ENCODE data around the gene PARP14. TPM values are rescaled to one million over a fixed set of nuclear protein-coding genes. Genes with fewer than 3 reads are reported as not detected.

PARP14 gene
- total RNA-seq, 1 experiment from 2014 or later, result 46.0 TPM

DNA sequence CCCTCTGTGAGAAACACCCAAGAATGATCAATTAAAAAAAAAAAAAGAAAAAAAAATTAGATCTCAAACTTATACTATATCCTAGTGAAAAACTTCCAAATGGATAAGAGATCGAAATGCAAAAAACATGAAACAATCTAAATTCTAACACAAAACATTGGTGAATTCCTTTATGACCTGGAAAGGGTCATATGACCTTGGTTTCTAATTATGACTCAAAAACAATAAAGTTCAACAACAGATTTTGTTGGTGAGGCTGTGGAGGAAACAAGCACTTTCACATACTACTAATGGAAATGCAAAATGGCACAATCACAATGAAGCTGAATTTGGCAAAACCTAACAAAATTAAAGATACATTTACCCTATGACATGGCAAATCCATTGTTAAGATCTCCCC lies 67.7 kb downstream of the PARP14 start:
- no TSS peak for BruUV-seq (replicated peaks)
- intact Hi-C loops (cut with micrococcal nuclease; ENCODE audit: unreplicated experiment) (no loop called here), in situ Hi-C loops (cut with HindIII; ENCODE audit: low pct_unique_long_range_greater_than_20kb, low sequenced_read_pairs) (no loop called here)
- Histone ChIP-seq H3K27ac (ENCODE audit: low read length) (no peak overlapping the region), H3K4me3 (ENCODE audit: low read depth in 2 of 2, low read length in 2 of 2) (no peak overlapping the region), H3K36me3 (ENCODE audit: control insufficient read depth, insufficient read depth, low read length) (no peaks in the 10 kb centered on the region), H3K27me3 (ENCODE audit: control insufficient read depth, insufficient read depth, low read length) (no peaks in the 10 kb centered on the region), H3K4me1 (ENCODE audit: control insufficient read depth, insufficient read depth, low read length) (no peaks in the 10 kb centered on the region), H3K9me3 (ENCODE audit: control insufficient read depth, insufficient read depth, low read depth, low read length) (no peaks in the 10 kb centered on the region)
- DNase-seq (ENCODE audit: low read depth, low spot score), result no peak
- ChIA-PET CTCF (no interaction called here), POLR2A (no interaction called here)
- ATAC-seq, result no peak
- TF ChIP-seq TCF7L2 (IDR thresholded peaks at IDR 0.05; ENCODE audit: low read depth, low read length) (no peak), REST (IDR thresholded peaks at IDR 0.05; ENCODE audit: insufficient read depth in 1 of 2, low read depth in 2 of 2, low read length in 1 of 2) (no peak), SIN3A (IDR thresholded peaks at IDR 0.05; ENCODE audit: borderline replicate concordance, insufficient read depth, low read depth, low read length) (no peak), POLR2AphosphoS5 (IDR thresholded peaks at IDR 0.05; ENCODE audit: low read depth, low read length) (no peak)
- TF ChIP-seq, protein P1, sequence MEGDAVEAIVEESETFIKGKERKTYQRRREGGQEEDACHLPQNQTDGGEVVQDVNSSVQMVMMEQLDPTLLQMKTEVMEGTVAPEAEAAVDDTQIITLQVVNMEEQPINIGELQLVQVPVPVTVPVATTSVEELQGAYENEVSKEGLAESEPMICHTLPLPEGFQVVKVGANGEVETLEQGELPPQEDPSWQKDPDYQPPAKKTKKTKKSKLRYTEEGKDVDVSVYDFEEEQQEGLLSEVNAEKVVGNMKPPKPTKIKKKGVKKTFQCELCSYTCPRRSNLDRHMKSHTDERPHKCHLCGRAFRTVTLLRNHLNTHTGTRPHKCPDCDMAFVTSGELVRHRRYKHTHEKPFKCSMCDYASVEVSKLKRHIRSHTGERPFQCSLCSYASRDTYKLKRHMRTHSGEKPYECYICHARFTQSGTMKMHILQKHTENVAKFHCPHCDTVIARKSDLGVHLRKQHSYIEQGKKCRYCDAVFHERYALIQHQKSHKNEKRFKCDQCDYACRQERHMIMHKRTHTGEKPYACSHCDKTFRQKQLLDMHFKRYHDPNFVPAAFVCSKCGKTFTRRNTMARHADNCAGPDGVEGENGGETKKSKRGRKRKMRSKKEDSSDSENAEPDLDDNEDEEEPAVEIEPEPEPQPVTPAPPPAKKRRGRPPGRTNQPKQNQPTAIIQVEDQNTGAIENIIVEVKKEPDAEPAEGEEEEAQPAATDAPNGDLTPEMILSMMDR (IDR thresholded peaks at IDR 0.05), result no peak

GRCh38 chr3:122754929-122755328 lies 74.3 kb downstream of the PARP14 start:
- Histone ChIP-seq H3K4me3 (ENCODE audit: low read depth in 2 of 2, low read length in 2 of 2) (no peak overlapping the region), H3K36me3 (ENCODE audit: control insufficient read depth, insufficient read depth, low read length) (0 out of 2 replicates have a peak, but pooled peaks cover 2% of the 10 kb centered on the region), H3K9me3 (ENCODE audit: control insufficient read depth, insufficient read depth, low read depth, low read length) (no peaks in the 10 kb centered on the region), H3K4me1 (ENCODE audit: control insufficient read depth, insufficient read depth, low read length) (no peaks in the 10 kb centered on the region), H3K27ac (ENCODE audit: low read length) (no peak overlapping the region), H3K27me3 (ENCODE audit: control insufficient read depth, insufficient read depth, low read length) (no peaks in the 10 kb centered on the region)
- ChIA-PET POLR2A (no interaction called here), CTCF (interaction anchor here (0.5 to 1.6 kb wide), 5 partner anchors 11 to 273 kb away, joined by 3 to 7 read pairs (median 3); partner anchors contain the start of gene SEMA5B)
- intact Hi-C loops (cut with micrococcal nuclease; ENCODE audit: unreplicated experiment), result loop anchor here (10.0 kb wide), 1 partner anchor 270 kb away; the partner anchor contains the start of gene SEMA5B
- ATAC-seq, result peak; percentile 93
- BruUV-seq (replicated peaks), result no TSS peak
- in situ Hi-C loops (cut with HindIII; ENCODE audit: low pct_unique_long_range_greater_than_20kb, low sequenced_read_pairs), result no loop called here
- TF ChIP-seq TCF7L2 (IDR thresholded peaks at IDR 0.05; ENCODE audit: low read depth, low read length), result no peak
- TF ChIP-seq, protein P1 (IDR thresholded peaks at IDR 0.05), result peak; percentile 90
- DNase-seq (ENCODE audit: low read depth, low spot score), result peak; percentile 36

Data from Panc1 (cell line).